Urothelium cell line (cell line): ENCODE results near the gene HNRNPA3.
"Not testable (repeated sequence)": the region's sequence is repeated elsewhere in the genome, so short reads cannot be mapped to it uniquely, and the experiment has no call there.

ENCODE experiments used
- DNase-seq: peaks from one replicate; pipeline ENCODE4 v3.0.0; 2011; ENCODE audit warnings: low spot score, mixed read lengths
- FAIRE-seq: peaks from 2 replicates; lab custom pipeline; 2011; peaks lifted over from hg19 to GRCh38; lab: Jason Lieb, UNC

Gene HNRNPA3

GRCh38 chr2:177187631-177188312, 24.8 kb upstream of the HNRNPA3 start:
- FAIRE-seq (no peak), DNase-seq (no peak)

GRCh38 chr2:177188482-177189469, 23.8 kb upstream of the HNRNPA3 start:
- FAIRE-seq = no peak
- no peak for DNase-seq

GRCh38 chr2:177190941-177191340, 21.7 kb upstream of the HNRNPA3 start:
- no peak for DNase-seq
- no peak for FAIRE-seq

- FAIRE-seq (no peak), DNase-seq (no peak)
Measured at GRCh38 chr2:177192788-177193187, 19.8 kb upstream of the HNRNPA3 start.

- FAIRE-seq (no peak), DNase-seq (no peak)
Measured at GRCh38 chr2:177193240-177193639, 19.4 kb upstream of the HNRNPA3 start.

GRCh38 chr2:177195194-177195593, 17.4 kb upstream of the HNRNPA3 start:
- DNase-seq = no peak
- no peak for FAIRE-seq

- not testable (repeated sequence) for DNase-seq, FAIRE-seq
Measured at GRCh38 chr2:177200419-177200818, 12.2 kb upstream of the HNRNPA3 start.

- no peak for FAIRE-seq
- DNase-seq = no peak
Measured at GRCh38 chr2:177201919-177202346, 10.7 kb upstream of the HNRNPA3 start.

GRCh38 chr2:177204417-177204816, 8.2 kb upstream of the HNRNPA3 start:
- DNase-seq = no peak
- FAIRE-seq = no peak

GRCh38 chr2:177207101-177207500, 5.5 kb upstream of the HNRNPA3 start:
- FAIRE-seq = no peak

GRCh38 chr2:177211169-177211568, 1.4 kb upstream of the HNRNPA3 start:
- FAIRE-seq = no peak
- DNase-seq = no peak

More at GRCh38 chr2:177207101-177207500, 5.5 kb upstream of the HNRNPA3 start:
- DNase-seq = no peak

- DNase-seq (no peak), FAIRE-seq (no peak)
Measured at GRCh38 chr2:177211576-177212105, 953 bp upstream of the HNRNPA3 start.

GRCh38 chr2:177212891-177213856, 580 bp downstream of the HNRNPA3 start:
- peak; percentile 30 for FAIRE-seq
- DNase-seq = peak; percentile 89

GRCh38 chr2:177217247-177217843, 4.8 kb downstream of the HNRNPA3 start:
- DNase-seq (no peak), FAIRE-seq (no peak)

GRCh38 chr2:177219787-177220186, 7.2 kb downstream of the HNRNPA3 start:
- FAIRE-seq = not testable (repeated sequence)

GRCh38 chr2:177221534-177221933, 8.9 kb downstream of the HNRNPA3 start:
- no peak for FAIRE-seq

More at GRCh38 chr2:177219787-177220186, 7.2 kb downstream of the HNRNPA3 start:
- not testable (repeated sequence) for DNase-seq

GRCh38 chr2:177221970-177222369, 9.4 kb downstream of the HNRNPA3 start:
- no peak for DNase-seq
- no peak for FAIRE-seq

More at GRCh38 chr2:177221534-177221933, 8.9 kb downstream of the HNRNPA3 start:
- DNase-seq = no peak

- FAIRE-seq = not testable (repeated sequence)
Measured at GRCh38 chr2:177223436-177223835, 10.8 kb downstream of the HNRNPA3 start.

GRCh38 chr2:177225965-177226360, 13.4 kb downstream of the HNRNPA3 start:
- no peak for DNase-seq
- FAIRE-seq = no peak

More at GRCh38 chr2:177223436-177223835, 10.8 kb downstream of the HNRNPA3 start:
- DNase-seq = not testable (repeated sequence)
